Ishikawa (cell line): ENCODE results near the gene GABRA5.

ENCODE experiments used
- CREB1 ChIP-seq: IDR thresholded peaks from 2 replicates; pipeline ENCODE4 v1.6.1; 2012; ENCODE audit warnings: low read depth
- EP300 ChIP-seq: IDR thresholded peaks from 2 replicates; pipeline ENCODE4 v1.6.1; 2012; ENCODE audit warnings: borderline replicate concordance
- FOXM1 ChIP-seq: IDR thresholded peaks from 2 replicates; pipeline ENCODE4 v1.6.1; 2012; ENCODE audit warnings: low read depth, borderline replicate concordance
- RAD21 ChIP-seq: IDR thresholded peaks from 2 replicates; pipeline ENCODE4 v1.6.1; 2012; ENCODE audit warnings: low read depth
- ZBTB7A ChIP-seq: IDR thresholded peaks from 2 replicates; pipeline ENCODE4 v1.6.1; 2012; ENCODE audit warnings: low read depth
- TF ChIP-seq, protein P1 (sequence below): IDR thresholded peaks from 2 replicates; pipeline ENCODE4 v1.6.1; 2012
- TF ChIP-seq, protein P2 (sequence below): IDR thresholded peaks from 2 replicates; pipeline ENCODE4 v1.6.1; 2012; ENCODE audit warnings: low read depth, mild to moderate bottlenecking

DNA sequence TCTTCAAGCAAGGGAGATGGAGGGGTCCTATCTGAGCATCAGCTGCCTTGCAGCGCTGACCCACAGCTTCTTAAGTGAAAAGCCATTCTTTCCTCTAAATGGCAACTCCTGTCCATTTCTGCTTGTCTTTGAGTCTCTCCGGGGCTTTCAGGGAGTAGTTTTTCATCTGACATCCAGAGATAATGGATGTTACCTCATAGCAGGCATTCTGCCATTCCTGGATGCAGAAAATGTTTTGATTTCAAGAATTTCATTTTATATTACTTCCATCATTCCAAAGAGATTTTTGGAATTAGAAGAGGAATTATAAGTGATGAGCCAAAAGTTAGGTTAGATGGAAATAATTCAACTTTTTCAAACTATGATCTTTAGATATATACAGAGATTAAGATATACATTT lies 59.2 kb downstream of the GABRA5 start:
- TF ChIP-seq CREB1 (no peak), RAD21 (no peak), FOXM1 (no peak), EP300 (no peak), ZBTB7A (no peak)
- TF ChIP-seq, protein P1, sequence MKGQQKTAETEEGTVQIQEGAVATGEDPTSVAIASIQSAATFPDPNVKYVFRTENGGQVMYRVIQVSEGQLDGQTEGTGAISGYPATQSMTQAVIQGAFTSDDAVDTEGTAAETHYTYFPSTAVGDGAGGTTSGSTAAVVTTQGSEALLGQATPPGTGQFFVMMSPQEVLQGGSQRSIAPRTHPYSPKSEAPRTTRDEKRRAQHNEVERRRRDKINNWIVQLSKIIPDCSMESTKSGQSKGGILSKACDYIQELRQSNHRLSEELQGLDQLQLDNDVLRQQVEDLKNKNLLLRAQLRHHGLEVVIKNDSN: no peak
- TF ChIP-seq, protein P2, sequence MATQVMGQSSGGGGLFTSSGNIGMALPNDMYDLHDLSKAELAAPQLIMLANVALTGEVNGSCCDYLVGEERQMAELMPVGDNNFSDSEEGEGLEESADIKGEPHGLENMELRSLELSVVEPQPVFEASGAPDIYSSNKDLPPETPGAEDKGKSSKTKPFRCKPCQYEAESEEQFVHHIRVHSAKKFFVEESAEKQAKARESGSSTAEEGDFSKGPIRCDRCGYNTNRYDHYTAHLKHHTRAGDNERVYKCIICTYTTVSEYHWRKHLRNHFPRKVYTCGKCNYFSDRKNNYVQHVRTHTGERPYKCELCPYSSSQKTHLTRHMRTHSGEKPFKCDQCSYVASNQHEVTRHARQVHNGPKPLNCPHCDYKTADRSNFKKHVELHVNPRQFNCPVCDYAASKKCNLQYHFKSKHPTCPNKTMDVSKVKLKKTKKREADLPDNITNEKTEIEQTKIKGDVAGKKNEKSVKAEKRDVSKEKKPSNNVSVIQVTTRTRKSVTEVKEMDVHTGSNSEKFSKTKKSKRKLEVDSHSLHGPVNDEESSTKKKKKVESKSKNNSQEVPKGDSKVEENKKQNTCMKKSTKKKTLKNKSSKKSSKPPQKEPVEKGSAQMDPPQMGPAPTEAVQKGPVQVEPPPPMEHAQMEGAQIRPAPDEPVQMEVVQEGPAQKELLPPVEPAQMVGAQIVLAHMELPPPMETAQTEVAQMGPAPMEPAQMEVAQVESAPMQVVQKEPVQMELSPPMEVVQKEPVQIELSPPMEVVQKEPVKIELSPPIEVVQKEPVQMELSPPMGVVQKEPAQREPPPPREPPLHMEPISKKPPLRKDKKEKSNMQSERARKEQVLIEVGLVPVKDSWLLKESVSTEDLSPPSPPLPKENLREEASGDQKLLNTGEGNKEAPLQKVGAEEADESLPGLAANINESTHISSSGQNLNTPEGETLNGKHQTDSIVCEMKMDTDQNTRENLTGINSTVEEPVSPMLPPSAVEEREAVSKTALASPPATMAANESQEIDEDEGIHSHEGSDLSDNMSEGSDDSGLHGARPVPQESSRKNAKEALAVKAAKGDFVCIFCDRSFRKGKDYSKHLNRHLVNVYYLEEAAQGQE: no peak
